Lower leg skin (tissue), 4 donors: ENCODE data around the gene CDR2. TPM values are rescaled to one million over a fixed set of nuclear protein-coding genes. Genes with fewer than 3 reads are reported as not detected.

Source experiments
- DNase-seq, 2 donors: peaks; one replicate each; pipeline ENCODE4 v3.0.0-alpha.2; 2019; ENCODE audit warnings: low spot score in 2 of 2
- H3K4me3 ChIP-seq: fragments of 200-600 bp; sonication (generic); 2 replicates; pipeline ENCODE4 v1.5.1; 2017; ENCODE audit warnings: mild to moderate bottlenecking, low read depth; ENCODE audit not compliant: poor library complexity, severe bottlenecking
- POLR2A ChIP-seq, 2 donors: fragments of 450-650 bp; IDR thresholded peaks; one replicate each; pipeline ENCODE4 v1.6.1; 2016 to 2017; ENCODE audit warnings: antibody characterized with exemption in 2 of 2, mild to moderate bottlenecking in 1 of 2, moderate library complexity in 1 of 2
- WGBS, 2 donors: methylation state at CpG; one replicate each; pipeline ENCODE4 v1.1.5; 2018; 5-methylcytosine and 5-hydroxymethylcytosine counted together
- intact Hi-C: fragments of 100-400 bp; cut with DNase I; formaldehyde crosslinking; loops from one replicate; pipeline ENCODE4 v1.15.0; 2023; ENCODE audit warnings: low total_unique reads
- total RNA-seq, 4 donors: library from RNA; depleted of rRNA; stranded (reverse); fragments of >200 nt; gene quantifications; one replicate each; pipeline ENCODE4 v1.1.0, GENCODE V29; 2016
- TF ChIP-seq, protein P1 (sequence below), 3 donors: fragments of 450-650 bp; IDR thresholded peaks; one replicate each; pipeline ENCODE4 v1.5.1; 2016; ENCODE audit warnings: antibody characterized with exemption in 3 of 3, mild to moderate bottlenecking in 3 of 3, moderate library complexity in 2 of 3

CDR2 gene
- total RNA-seq, 4 donors from 2014 or later = 8.5 to 30.3 (median 16.2) TPM

- WGBS, 2 donors = 73% methylated on average over 8 of the region's 8 CpGs
- no peak overlapping the region for H3K4me3 ChIP-seq
- intact Hi-C loops = loop anchor here (10.0 kb wide), 1 partner anchor 51 kb away; no protein-coding TSS in a partner anchor
- TF ChIP-seq, protein P1, sequence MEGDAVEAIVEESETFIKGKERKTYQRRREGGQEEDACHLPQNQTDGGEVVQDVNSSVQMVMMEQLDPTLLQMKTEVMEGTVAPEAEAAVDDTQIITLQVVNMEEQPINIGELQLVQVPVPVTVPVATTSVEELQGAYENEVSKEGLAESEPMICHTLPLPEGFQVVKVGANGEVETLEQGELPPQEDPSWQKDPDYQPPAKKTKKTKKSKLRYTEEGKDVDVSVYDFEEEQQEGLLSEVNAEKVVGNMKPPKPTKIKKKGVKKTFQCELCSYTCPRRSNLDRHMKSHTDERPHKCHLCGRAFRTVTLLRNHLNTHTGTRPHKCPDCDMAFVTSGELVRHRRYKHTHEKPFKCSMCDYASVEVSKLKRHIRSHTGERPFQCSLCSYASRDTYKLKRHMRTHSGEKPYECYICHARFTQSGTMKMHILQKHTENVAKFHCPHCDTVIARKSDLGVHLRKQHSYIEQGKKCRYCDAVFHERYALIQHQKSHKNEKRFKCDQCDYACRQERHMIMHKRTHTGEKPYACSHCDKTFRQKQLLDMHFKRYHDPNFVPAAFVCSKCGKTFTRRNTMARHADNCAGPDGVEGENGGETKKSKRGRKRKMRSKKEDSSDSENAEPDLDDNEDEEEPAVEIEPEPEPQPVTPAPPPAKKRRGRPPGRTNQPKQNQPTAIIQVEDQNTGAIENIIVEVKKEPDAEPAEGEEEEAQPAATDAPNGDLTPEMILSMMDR (IDR thresholded peaks at IDR 0.05) = no peak
- no peak for TF ChIP-seq POLR2A (IDR thresholded peaks at IDR 0.05)
- DNase-seq = no peak
Measured at GRCh38 chr16:22375963-22376640, 1.7 kb upstream of the CDR2 start.

GRCh38 chr16:22375117-22375962 lies 921 bp upstream of the CDR2 start:
- TF ChIP-seq, protein P1 (IDR thresholded peaks at IDR 0.05) = no peak
- TF ChIP-seq POLR2A (IDR thresholded peaks at IDR 0.05) = no peak
- WGBS, 2 donors = 34 to 35% methylated on average over 28 of the region's 28 CpGs
- H3K4me3 ChIP-seq = peak overlapping the region; percentile 63
- DNase-seq = no peak
- intact Hi-C loops = loop anchor here (10.0 kb wide), 1 partner anchor 51 kb away; no protein-coding TSS in a partner anchor

- intact Hi-C loops = loop anchor here (10.0 kb wide), 1 partner anchor 49 kb away; no protein-coding TSS in a partner anchor
- no peak for TF ChIP-seq POLR2A (IDR thresholded peaks at IDR 0.05)
- TF ChIP-seq, protein P1 (IDR thresholded peaks at IDR 0.05) = no peak
- DNase-seq = peak in 1 of 2 donors; percentile 88
- peak overlapping the region; percentile 85 for H3K4me3 ChIP-seq
- WGBS, 2 donors = 0 to 1% methylated on average over 27 to 43 of the region's 51 CpGs
Measured at GRCh38 chr16:22373662-22374310, 633 bp downstream of the CDR2 start.

GRCh38 chr16:22372882-22373661 lies 1.3 kb downstream of the CDR2 start:
- WGBS, 2 donors = 22 to 28% methylated on average over 14 of the region's 14 CpGs
- DNase-seq = no peak
- intact Hi-C loops = loop anchor here (10.0 kb wide), 1 partner anchor 48 kb away; no protein-coding TSS in a partner anchor
- TF ChIP-seq POLR2A (IDR thresholded peaks at IDR 0.05) = no peak
- TF ChIP-seq, protein P1 (IDR thresholded peaks at IDR 0.05) = no peak
- peak overlapping the region; percentile 85 for H3K4me3 ChIP-seq
